Measurements from ENCODE around the gene HLA-A.

HLA-A gene

DNA sequence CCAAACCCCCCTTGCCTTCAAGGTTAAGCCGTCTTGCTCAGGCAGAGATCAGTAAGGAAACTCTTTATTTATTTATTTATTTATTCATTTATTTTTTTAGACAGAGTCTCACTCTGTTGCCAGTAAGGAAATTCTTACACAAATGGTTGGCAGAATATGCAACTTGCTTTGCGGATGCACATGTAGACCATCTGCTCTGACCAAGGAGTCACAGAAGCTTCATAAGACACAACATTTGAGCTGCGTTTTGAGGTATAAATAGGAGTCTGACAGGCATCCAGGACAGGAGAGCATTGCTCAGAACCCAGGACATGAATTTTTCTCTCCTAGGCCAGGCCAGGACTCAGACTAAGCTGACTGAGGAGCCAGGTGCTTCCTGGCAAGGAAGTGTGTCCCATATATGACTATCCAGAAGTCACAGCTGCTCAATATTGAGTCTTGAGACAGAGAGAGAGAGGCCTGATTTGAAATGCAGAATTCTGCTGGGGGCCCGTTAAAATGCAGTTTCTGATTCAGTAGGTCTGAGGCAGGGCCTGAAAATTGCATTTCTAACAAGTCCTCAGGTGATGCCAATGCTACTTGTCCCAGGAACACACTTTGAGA is 43.9 kb downstream of the HLA-A start:
- no peak for DNase-seq (ENCODE audit: low spot score)

DNA sequence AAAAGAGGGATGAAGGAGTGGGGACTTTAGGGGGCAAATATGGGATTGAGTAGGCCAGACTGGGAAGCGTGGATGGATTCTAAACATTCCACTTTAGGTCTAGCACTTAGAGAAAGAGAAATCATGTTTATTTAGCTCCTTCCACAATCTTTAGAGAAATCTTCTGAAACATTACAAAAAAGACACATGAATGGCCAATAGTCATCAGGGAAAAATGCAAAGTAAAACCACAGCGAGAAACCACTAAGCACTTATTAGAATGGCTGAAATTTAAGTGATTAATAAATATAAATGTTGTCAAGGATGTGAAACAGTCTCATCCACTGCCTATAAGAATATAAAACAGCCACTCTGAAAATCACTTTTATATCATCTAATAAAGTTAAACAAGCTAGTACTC is 46.9 kb downstream of the HLA-A start:
- DNase-seq (ENCODE audit: low spot score): no peak

DNA sequence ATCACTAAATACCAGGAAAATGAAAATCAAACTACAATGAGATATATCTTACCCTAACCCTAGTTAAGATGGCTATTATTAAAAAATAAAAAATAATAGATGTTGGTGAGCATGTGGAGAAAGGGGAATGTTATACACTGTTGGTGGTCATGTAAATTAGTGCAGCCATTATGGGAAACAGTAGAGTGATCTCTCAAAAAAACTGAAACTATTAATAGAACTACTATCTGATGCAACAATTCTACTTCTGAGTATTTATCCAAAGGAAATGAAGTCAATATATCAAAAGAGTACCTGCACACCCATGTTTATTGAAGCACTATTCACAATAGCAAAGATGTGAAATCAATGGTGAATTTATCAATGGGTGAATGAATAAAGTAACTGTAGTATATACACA is 48.6 kb downstream of the HLA-A start:
- DNase-seq (ENCODE audit: low spot score): no peak

DNA sequence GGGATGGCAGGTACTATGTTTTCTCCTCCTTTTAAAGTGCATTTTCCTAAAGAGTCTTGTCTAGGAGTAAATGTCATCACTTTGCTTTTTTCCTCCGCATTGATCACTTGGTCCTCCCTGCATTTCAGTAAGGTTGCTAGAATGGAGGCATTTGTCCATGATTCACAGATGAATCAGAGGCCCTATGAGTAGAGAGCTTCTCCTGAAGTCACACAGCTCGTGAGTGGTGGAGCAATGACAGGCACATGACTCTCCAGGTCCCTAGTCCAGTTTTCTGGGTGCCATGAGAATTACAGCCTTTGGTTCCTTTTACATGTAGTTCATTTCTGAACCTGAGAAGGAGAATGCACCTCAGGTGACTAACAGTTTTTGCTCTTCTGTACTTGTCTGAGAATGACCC is 50.5 kb downstream of the HLA-A start:
- no peak for DNase-seq (ENCODE audit: low spot score)

DNA sequence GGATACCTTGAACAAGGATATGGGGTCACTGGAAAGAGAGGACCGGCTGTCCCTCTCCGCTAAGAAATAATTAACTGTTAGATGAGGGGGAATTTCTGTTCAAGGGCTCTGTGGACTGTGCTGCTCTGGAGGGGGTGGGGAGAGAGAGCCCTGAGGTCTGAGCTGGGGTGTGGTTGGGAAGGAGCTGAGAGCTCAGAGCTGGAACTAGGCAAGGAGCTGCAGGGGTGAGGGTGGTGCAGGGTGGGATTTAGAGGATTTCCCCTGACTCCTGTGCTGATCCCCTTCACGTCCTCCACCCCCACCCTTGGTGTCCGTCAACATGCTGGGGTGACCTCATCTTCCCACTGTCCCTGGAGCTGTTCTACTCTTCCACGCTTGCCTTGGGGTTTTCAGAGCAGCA is 52.5 kb downstream of the HLA-A start:
- no peak for DNase-seq (ENCODE audit: low spot score)

DNA sequence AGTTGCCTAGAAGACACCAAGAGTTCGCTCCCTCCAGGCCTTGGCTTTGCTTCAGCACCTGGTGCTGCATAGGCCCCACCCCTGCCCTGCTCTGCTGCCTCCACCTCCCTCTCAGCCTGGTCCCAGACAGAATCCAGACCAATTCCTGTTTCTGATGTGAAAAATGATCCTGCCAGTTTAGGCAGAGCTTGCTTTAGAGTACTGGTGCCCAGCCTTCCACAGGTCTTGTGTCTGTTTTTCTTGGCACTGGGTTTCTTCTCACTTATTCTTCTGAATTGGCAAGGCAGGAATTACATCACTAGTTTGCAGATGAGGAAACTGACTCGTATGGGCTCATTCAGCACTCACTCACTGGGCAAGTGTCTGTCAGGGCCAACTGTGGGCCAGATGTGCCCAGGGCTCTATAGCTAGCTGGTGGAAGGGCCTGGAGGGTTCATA is 53.0 kb downstream of the HLA-A start:
- no peak for DNase-seq (ENCODE audit: low spot score)

Small RNAs within 50 kb of the gene (small RNA-seq; reads per million reads assigned to genes)
- 0 reads per million in 2 experiments for gene HLA-U

Data from SK-N-DZ (cell line).